SIG-M5 treated with dmso at 0.1 percent for 504 hours (cell line): ENCODE data around the gene ADAMTS17.

ENCODE experiments used
- DNase-seq: peaks from one replicate; lab custom pipeline; 2025; ENCODE audit not compliant: unreplicated experiment; lab: John Stamatoyannopoulos, UW

The ADAMTS17 gene

GRCh38 chr15:100278596-100279380 lies 63.0 kb downstream of the ADAMTS17 start:
- no peak for DNase-seq

- DNase-seq = no peak
These were observed 64.5 kb downstream of the ADAMTS17 start for GRCh38 chr15:100277087-100277855.

GRCh38 chr15:100276506-100276905 lies 65.3 kb downstream of the ADAMTS17 start:
- DNase-seq = no peak

DNA sequence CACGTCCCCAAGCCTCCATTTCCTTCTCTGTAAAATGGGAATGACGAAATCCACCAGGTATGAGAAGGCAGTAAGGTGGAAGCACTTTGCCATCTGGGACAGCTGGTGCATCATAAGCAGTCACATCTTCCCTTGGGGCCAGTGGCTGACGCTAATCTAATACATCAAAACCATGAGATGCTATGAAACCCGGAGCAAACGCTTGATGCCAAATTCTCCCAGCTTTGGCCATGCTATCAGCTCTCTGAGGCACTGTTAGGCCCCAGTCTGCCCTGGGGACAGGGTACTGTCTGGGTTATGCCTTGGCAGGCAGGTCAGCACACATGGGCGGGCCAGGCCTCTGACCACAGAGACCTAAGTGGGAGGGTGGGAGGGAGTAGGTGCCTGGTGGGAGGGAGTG lies 66.1 kb downstream of the ADAMTS17 start:
- DNase-seq = no peak

DNA sequence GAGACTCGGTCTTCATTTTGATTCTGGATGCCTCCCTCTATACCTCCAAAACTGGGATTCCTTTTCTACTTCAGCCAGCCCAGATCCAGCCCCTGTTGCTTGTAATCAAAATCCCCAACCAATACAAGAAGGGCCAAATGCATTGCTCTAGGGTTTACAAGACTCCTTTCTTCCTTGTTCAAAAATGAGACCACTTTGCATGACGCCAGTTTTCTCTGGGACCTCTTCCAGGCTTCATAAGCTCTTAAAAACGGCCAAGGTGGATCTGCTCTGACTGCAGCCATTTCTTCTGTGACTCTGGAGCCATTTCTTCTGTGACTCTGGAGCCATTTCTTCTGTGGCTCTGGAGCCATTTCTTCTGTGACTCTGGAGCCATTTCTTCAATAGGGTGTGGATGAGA lies 71.9 kb downstream of the ADAMTS17 start:
- DNase-seq = no peak

- DNase-seq = no peak
These were observed 75.6 kb downstream of the ADAMTS17 start for GRCh38 chr15:100266166-100266565.

DNA sequence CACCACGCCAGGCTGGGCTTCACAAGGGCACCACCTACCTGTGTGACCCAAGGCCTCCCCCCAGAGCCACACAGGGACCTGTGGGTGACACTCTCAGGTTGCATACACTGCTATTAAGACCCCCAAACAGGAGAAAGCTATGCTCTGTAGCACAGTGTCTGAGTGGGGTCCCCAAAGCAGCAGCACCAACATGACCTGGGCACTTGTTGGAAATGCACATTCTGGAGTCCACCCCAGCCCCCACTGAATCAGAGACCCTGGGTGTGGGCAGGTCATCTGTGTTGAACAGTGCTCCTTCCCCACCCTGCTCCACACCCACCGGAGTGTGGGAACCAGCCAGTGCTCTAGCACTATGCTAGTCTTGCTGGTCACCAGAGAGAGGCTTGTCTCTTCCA lies 76.1 kb downstream of the ADAMTS17 start:
- no peak for DNase-seq

- no peak for DNase-seq
These were observed 76.7 kb downstream of the ADAMTS17 start for GRCh38 chr15:100264994-100265640.

DNA sequence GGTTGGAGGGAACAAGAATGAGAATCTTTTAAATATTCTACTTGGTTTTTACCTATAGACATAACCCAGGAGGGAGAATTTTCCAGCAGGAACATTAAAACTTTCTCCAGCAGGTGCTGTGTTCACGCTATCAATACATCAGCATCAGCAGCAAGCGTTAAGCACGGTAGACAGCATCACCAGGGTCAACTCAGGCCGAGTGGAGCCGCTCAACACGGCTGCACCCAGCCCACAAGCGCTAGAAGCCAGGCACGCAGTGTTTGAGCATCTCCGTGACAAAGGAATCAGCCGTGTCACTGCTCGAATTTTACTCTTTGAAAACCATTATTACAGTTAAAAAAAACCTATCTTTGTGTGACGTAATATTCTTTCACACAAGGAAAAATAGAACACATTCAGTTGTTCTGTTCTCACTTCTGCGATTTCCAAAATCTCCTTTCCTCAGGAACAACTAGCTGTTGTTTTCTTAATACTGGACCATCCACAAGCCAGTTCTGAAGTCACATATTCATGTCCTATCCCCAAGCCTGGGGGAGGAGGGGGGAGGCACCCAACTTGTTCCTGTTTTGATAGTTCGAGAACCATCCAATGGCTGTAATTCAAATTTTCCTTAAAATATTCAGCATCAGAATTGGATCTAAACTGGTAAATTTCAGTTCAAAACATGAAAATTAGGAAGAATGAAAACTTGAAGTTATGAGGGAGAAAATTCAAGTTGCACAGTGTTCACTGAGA lies 77.9 kb downstream of the ADAMTS17 start:
- DNase-seq = no peak

DNA sequence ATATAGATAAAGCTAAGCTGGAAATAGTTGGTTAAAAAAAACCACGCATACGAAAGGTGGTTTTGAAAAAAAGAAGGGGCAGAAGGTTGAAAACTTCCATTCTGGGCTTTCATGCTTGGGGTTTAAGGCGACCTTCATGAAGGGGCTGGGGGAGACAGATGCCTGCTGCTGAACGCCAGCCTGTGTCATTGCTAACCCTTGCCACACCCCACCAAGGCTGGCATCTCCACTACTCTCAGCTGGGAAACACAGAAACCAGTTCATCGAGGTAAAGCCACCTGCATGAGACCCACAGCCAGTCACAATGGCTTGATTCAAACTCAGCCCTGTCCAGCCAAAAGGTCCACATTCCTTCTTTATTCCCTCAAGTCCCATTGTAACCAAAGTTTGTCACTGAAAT lies 78.7 kb downstream of the ADAMTS17 start:
- DNase-seq = no peak

DNA sequence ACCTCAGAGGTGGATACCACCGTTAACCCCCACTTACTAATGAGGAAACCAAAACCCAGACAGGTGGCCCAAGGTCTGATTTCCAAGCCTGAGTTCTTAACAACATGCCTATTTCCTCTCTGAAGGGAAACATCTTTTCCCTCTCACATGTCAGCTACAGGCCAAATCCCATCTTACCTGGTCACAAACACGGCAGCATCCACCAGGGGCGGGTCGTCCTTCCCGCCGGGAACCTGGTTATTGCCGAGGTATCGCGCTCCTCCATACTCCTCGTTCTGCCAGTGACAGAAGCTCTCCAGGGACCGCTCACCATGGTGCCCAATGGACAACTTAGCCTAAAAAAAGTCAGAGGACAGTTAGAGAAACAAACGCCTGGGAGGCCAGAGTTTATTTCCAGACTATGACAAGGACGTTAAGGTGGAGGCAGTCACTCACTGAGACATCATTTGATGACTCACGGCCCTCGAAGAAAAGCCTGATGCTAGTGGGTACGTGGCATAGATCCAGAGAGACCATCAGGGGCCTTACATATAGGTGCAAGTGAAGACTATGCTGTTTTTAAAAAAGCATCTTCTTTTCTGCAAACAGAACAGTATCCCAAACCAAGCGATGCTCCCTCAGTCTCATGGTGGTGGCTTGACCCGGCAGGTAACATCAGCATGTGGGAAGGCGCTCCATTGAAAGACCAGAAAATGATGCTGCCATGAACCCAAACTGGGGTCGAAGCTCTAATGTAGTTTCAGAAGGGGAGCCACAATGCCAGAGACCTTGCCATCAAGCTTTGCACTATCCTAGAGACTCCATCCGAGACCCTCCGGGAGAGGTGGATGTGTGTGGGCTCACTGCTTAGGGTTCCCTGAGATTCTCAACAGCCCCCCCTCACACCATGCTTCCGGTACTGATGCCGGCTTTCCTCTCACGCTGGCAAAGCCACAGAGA lies 80.2 kb downstream of the ADAMTS17 start:
- no peak for DNase-seq

- no peak for DNase-seq
These were observed 82.5 kb downstream of the ADAMTS17 start for GRCh38 chr15:100259266-100259665.

DNA sequence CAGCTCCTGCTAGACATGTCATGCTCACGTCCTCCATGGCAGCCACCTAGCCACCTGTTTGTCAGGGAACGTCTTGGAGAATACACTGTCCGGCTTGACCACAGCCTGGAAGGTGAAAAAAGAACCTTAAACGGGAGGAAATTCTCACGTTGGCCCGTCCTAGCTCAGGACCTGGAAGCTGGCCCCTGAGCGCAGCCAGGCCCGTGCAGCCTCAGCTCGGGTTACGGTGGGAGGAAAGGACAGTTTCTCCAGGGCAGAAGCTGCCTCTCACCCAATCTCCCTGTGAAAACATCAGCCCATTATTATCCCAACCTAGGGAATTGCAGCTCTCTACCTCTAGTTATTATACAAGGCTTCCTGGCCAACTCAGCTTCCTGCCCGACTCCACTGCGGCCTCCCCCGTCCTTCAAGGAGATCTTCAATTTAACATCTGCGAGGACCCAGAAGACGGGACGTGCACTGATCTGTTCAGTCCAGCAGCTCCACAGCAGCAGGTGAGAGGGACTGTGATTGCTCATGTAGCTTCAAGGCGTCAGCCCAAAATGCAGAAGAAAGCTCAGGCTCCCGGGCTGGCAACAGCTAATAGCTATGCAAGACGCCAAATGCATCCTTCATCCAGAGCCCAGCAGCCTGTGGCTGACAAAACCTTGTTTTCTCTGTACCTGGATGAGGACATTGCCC lies 84.7 kb downstream of the ADAMTS17 start:
- no peak for DNase-seq

GRCh38 chr15:100256101-100256969 lies 85.4 kb downstream of the ADAMTS17 start:
- DNase-seq = no peak

- no peak for DNase-seq
These were observed 86.1 kb downstream of the ADAMTS17 start for GRCh38 chr15:100255644-100256043.

DNA sequence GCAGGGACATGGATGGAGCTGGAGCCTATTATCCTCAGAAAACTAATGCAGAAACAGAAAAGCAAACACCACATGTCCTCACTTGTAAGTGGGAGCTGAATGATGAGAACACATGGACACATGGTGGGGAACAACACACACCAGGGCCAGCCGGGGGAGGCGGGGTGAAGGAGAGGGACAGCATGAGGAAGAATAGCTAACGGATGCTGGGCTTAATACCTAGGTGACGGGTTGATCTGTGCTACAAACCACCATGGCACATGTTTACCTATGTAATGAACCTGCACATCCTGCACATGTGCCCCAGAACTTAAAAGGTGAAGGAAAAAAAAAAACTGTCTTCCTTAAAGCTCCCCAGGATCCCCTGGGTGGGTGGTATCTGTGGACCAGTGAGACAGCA lies 87.1 kb downstream of the ADAMTS17 start:
- DNase-seq = no peak

GRCh38 chr15:100254285-100254684 lies 87.5 kb downstream of the ADAMTS17 start:
- DNase-seq = no peak

- DNase-seq = no peak
These were observed 88.1 kb downstream of the ADAMTS17 start for GRCh38 chr15:100253640-100254039.
